Activated effector memory CD4-positive, alpha-beta T cell treated with Interleukin-2 at 50 U/mL for 16 hours (primary cell): ENCODE data around the gene IP6K1.
"Not testable (repeated sequence)": the region's sequence is repeated elsewhere in the genome, so short reads cannot be mapped to it uniquely, and the experiment has no call there.

Experiments
- DNase-seq: peaks from one replicate; pipeline ENCODE4 v3.0.0-alpha.2; 2020

IP6K1 gene

GRCh38 chr3:49793486-49794085 lies 7.2 kb upstream of the IP6K1 start:
- no peak for DNase-seq

DNA sequence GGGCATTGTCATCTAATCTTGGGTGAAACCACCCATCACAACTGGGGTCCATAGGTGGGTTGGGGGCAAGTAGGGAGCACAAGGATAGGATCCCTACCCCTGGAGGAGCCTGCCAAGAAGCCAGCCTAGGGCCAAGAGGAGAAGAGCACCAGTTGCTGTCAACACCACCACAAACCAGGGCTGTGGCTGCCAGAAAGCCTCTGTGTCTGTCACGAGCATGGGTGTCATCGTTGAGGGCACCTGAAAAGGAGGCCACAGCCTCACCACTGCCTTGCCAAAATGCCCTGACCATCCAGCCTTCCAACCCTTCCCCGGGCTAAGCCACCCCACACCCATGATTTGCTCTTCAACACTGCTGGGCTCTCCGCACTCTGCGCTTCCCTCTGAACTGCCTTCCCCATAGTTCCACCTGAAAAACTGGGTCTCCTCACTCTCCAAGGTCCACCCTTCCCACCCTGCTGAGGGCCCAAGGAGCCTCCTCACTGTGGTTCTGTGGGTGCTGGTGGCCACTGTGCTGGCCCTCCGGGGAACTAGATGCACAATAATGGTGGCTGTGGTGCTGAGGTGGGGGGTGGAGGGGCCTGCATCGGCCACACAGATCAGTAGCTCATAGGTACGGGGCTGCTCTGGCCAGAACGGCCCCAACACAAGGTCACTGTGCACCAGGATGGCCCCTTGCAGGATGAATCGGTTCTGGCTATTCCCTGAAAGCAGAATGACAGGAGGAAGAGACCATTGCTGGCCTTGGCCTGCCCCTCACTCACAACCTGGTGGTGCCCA lies 6.2 kb upstream of the IP6K1 start:
- no peak for DNase-seq

DNA sequence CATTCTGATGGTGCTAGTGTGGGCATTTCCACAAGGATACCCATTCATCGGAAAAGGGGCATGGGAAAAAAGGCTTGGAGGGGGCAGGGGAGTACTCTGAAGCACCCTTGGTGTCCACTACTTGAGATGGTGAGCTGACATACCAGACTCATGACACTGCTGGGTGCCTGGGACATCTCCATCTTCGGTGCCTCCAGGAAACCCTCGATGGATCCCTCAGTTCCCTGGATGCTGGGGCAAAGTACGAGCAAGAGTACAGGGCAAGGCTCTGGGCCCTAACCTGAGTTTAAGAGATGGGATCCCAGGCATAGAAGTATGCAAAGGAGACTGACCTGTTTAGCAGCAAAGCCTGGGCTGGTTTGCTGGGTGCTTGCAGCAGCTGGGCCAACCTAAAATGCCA lies 5.2 kb upstream of the IP6K1 start:
- DNase-seq, result no peak

- DNase-seq, result no peak
These were observed 4.5 kb upstream of the IP6K1 start for GRCh38 chr3:49790626-49791411.

DNA sequence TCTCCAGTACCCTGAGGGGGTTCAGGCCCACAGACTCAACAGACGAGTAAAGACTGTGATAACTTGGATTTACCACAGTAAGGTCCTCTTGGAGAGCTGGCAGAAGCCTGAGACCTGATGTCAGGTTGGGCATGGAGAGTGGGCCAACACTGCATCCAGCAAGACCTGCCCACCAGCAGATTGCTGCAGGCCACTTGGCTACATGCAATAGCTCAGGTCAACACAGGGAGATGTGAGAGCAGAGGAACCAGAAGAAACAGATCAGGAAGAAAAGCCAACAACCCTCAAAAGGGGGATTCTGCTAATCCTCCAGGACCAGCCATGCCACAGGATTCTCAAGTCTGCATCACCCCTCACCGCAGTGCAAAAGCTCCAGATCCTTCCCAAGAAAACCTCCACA lies 1.7 kb upstream of the IP6K1 start:
- DNase-seq, result no peak

GRCh38 chr3:49787536-49787935 lies 1.2 kb upstream of the IP6K1 start:
- no peak for DNase-seq

GRCh38 chr3:49787182-49787464 lies 781 bp upstream of the IP6K1 start:
- no peak for DNase-seq

DNA sequence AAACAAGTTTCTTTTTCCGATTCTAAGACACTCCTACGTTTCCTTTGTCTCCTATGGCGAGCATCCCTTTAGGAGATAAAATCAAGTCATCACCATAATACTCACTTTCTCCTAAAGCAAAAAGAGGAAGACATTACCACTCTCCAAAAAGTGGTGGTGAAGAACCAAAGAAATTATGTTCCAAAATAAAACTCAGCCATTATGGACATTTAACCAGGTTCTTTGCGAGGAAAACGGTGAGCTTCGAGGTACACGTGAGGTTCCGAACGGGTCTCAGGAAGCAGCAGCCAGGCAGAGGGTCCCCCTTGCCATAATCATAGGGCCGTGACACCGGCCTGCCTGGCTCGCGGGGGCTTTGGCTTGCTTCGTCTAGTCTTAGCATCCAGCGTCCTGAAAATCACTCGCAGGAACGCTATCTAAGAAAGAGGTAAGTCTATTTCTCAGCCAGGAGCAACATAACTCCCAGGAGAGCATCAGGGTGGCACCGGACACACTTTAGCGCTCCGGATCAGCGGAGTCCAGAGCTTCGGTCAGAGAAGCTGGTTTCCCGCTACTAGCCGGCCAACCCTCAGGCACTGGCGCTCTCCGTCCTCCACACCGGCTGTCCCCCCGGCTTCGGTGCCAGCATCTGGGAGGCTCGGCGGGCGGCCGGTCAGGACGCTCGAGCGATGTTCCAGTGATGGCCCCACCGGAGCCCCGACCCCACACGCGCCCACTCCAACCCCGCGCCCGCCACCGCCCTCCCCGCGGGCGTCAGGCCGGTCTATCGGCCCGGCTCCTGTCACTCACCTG lies 581 bp downstream of the IP6K1 start:
- DNase-seq, result no peak

DNA sequence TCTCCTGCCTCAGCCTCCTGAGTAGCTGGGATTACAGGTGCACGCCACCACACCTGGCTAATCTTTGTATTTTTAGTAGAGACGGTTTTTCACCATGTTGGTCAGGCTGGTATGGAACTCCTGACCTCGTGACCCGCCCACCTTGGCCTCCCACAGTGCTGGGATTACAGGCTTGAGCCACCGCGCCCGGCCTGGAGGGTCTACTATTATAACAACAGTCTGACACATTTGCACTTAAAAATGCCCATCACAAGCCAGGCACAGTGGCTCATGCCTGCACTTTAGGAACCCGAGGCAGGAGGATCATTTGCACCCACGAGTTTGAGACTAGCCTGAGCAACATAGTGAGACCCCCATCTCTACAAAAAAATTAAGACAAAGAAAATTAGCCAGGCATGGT lies 4.1 kb downstream of the IP6K1 start:
- DNase-seq, result not testable (repeated sequence)

DNA sequence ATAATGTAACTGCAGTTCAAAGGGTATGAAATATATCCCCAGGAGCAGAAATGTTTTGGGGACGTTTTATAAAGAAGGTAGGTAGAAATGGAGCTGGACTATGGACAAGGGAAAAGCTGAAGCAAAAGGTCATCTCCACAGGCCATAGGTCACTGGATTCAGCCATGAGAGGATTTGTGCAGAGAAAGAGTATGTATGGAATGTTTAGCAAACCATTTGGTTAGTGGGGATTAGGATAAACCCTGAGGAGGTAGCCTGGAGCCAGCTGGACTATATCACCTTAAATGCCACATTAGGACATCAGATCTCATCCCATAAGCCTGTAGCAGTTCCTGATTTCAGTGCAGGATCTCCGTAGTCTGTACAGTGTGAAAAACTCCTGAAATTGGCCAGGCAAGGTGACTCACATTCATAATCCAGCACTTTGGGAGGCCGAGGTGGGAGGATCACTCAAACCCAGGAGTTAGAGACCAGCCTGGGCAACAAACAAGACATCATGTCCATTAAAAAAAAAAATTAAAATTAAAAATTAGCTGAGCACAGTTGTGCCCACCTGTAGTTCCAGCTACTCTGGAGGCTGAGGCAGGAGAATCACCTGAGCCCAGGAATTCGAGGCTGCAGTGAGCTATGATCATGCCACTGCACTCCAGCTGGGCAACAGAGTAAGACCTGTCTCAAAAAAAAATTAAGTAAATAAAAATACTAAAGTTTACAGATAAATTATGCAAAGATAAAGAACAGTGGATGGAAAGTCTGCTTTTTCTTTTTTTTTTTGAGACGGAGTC lies 4.7 kb downstream of the IP6K1 start:
- no peak for DNase-seq

DNA sequence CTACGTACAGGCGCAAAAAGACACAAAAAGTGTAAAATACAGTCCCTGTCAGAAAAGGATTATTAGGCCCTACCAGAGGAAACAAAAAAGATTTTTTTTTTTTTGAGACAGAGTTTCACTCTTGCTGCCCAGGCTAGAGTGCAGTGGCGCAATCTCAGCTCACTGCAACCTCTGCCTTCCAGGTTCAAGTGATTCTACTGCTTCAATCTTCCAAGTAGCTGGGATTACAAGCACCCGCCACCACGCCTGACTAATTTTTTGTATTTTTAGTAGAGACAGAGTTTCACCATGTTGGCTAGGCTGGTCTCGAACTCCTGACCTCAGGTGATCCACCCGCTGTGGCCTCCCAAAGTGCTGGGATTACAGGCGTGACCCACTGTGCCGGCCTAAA lies 5.4 kb downstream of the IP6K1 start:
- DNase-seq, result not testable (repeated sequence)

DNA sequence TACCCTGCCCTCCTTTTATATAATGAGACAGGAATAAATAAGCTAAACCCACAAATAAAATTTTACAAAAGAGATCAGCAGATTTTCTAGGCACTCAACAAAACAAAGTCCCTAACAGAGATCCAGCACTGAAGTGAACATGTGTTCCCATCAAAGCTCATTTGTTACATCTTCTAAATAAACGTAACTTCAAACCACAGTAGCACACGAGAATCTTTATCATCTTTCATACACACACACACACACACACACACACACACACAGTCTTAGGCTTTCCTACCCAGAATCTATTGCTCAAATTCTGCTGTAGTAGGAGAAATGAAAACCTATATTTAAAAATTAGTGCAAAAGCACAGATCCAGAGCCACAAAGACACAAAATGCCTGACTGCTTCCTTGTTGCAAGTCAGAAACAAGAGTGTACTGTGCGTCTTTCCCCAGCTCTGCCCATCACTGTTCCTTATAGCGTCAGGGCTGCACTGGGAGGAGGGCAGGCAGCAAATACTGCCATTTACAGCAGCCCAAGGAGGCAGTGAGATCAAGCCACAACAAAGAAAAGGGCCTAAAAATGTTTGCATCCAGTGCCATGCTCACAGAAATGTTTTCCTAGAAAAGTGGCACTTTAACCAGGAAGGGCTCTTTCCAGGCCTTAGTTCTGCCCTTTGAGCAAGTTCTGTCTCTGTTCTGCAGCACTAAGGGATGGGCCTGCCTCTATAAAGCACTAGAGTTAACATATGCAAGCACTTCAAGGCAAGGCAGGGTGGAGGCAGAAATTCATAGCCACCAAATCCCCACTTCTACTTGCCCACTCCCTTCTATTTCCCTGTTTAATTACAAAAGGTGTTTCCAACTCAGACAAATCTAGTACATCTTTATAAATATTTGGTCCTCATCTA lies 6.0 kb downstream of the IP6K1 start:
- DNase-seq, result no peak

- no peak for DNase-seq
These were observed 6.8 kb downstream of the IP6K1 start for GRCh38 chr3:49779358-49780079.

GRCh38 chr3:49776101-49776500 lies 10.2 kb downstream of the IP6K1 start:
- DNase-seq, result not testable (repeated sequence)

DNA sequence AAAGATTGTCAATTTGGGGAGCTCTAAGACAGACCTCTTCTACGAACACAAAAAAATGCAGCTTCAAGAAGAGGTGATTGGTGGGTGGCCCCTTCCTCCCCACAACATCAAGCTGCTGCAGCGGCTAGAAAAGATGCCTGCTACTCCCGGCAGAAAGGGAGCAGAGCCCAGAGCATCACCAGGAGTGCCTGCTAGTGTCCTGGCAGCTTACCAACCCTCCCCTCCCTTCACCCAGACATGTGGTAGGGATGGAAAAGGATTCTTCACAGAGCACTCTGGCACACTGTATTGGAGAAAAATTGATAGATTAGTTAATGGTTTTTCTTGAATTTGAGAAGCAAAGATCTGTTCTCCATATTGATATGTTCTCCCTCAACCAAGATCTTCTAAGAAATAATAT lies 10.8 kb downstream of the IP6K1 start:
- DNase-seq, result no peak

DNA sequence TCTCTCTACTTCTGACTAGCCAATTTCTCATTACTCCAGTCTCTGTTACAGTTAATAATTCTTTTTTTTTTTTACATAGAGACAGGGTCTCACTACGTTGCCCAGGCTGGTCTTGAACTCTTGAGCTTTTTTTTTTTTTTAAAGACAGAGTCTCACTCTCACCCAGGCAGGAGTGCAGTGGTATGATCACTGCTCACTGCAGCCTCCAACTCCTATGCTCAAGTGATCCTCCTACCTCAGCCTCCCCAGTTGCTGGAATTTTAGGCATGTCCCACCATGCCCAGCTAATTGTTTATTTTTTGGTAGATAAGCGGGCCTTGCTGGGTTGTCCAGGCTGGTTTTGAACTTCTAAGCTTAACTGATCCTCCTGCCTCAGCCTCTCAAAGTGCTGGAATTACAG lies 13.6 kb downstream of the IP6K1 start:
- no peak for DNase-seq

- DNase-seq, result no peak
These were observed 14.9 kb downstream of the IP6K1 start for GRCh38 chr3:49771340-49771938.

DNA sequence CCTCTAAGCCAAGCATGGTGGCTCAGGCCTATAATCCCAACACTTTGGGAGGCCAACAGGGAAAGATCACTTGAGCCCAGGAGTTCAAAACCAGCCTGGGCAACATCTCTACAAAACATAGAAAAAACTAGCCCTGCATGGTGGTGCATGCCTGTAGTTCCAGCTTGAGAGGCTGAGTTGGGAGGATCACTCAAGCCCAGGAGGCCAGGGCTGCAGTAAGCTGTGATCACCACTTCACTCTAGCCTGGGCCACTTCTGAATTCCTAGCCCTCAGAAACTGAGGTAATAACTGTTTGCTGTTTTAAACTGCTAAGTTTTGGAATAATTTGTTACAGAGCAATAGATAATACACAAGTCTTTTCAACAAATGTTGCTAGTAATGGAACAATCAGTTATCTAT lies 16.4 kb downstream of the IP6K1 start:
- DNase-seq, result no peak

DNA sequence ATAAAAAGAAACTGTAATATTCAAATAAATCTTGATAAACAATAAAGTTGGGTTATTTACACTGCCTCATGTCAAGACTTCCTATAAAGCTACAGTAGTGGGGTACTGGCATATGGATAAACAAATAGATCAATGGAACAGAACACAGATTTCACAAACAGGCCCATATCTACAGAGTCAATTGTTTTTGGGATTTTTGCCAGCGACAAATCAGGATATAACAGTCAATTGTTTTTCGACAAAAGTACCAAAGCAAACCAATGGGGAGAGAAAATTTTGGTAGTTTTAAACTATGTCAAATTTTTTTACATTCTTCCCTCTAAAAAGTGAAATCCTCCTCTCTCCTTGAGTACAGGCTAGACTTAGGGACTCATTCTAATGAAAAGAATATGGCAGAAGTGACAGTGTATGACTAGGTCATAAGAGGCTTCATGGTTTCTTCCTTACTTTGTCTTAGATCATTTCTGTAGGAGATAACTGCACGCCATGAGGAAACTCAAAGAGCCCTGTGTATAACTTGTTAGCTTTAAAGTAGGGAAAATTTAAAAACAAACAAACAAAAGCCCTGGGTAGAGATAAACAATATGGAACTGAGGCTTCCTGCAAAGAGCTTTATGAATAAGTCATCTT lies 16.9 kb downstream of the IP6K1 start:
- no peak for DNase-seq

DNA sequence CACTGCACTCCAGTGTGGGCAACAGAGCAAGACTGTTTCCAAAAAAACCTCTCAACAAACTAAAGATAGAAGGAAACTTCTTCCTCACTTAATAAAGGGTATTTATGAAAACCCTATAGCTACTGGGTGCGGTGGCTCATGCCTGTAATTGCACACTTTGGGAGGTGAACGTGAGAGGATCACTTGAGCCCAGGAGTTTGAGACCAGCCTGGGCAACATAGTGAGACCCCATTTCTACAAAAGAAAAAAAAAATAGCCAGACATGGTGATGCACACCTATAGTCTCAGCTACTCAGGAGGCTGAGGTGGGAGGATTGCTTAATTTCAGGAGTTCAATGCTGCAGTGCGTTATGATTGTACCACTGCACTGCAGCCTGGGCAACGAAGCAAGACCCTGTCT lies 22.4 kb downstream of the IP6K1 start:
- no peak for DNase-seq
